Heart left ventricle (tissue), 16 donors: ENCODE results near the gene DHH. TPM values are rescaled to one million over a fixed set of nuclear protein-coding genes. Genes with fewer than 3 reads are reported as not detected.

Source experiments
- ATAC-seq, 4 donors: fragments of 200-7000 bp; cut with Tn5 transposase; one replicate each; pipeline ENCODE4 v1.9.1; 2020 to 2022; ENCODE audit warnings: moderate library complexity in 4 of 4, mild to moderate bottlenecking in 3 of 4, moderate number of reproducible peaks in 1 of 4
- DNase-seq, 5 donors: peaks; one replicate each; pipeline ENCODE4 v3.0.0-alpha.2; 2020
- H3K27ac ChIP-seq, 12 donors: fragments of 200-600 bp; sonication (generic) in 4 of 12; one replicate each; pipeline versions ENCODE4 v1.5.0 to v1.8.0; 2016 to 2022; ENCODE audit warnings: mild to moderate bottlenecking in 2 of 12
- H3K27me3 ChIP-seq, 9 donors: fragments of 200-600 bp; sonication (generic) in 2 of 9; one replicate each; pipeline versions ENCODE4 v1.5.1 to v1.8.0; 2016 to 2022; ENCODE audit warnings: mild to moderate bottlenecking in 3 of 9
- H3K36me3 ChIP-seq, 9 donors: fragments of 200-600 bp; sonication (generic) in 2 of 9; one replicate each; pipeline versions ENCODE4 v1.5.0 to v1.8.0; 2018 to 2022; ENCODE audit warnings: mild to moderate bottlenecking in 2 of 9
- H3K4me1 ChIP-seq, 12 donors: fragments of 200-600 bp; sonication (generic) in 4 of 12; one replicate each; pipeline versions ENCODE4 v1.5.0 to v1.8.0; 2016 to 2022; ENCODE audit warnings: mild to moderate bottlenecking in 3 of 12
- H3K4me3 ChIP-seq, 12 donors: fragments of 200-600 bp; sonication (generic) in 4 of 12; one replicate each; pipeline versions ENCODE4 v1.5.0 to v1.8.0; 2017 to 2022; ENCODE audit warnings: mild to moderate bottlenecking in 9 of 12, moderate library complexity in 4 of 12
- H3K9me3 ChIP-seq, 12 donors: fragments of 200-600 bp; sonication (generic) in 4 of 12; one replicate each; pipeline versions ENCODE4 v1.5.0 to v1.8.0; 2016 to 2022; ENCODE audit warnings: mild to moderate bottlenecking in 1 of 12
- POLR2A ChIP-seq, 2 donors: fragments of 450-650 bp; IDR thresholded peaks; one replicate each; pipeline ENCODE4 v1.6.1; 2017; ENCODE audit warnings: antibody characterized with exemption in 2 of 2, mild to moderate bottlenecking in 2 of 2, moderate library complexity in 2 of 2
- WGBS, 4 donors: extraction: QIAGEN DNeasy Blood & Tissue Kit in 2 of 4; methylation state at CpG; one replicate each; pipeline versions ENCODE4 v1.1.5 to v1.1.7; 2013 to 2018; 5-methylcytosine and 5-hydroxymethylcytosine counted together
- intact Hi-C, 10 donors: fragments of 100-400 bp; cut with DNase I; formaldehyde crosslinking; loops; one replicate each; pipeline versions ENCODE4 v1.11.1 to v1.14.2; 2022
- long read RNA-seq, 3 donors: library from polyadenylated mRNA; unstranded; transcript quantifications; one replicate each; pipeline ENCODE4 v2.0.0, GENCODE V29; 2020 to 2021
- polyA plus RNA-seq, 2 donors: library from polyadenylated mRNA; stranded (reverse); fragments of 200-250 nt; gene quantifications; one replicate each; pipeline ENCODE4 v1.2.3, GENCODE V29; 2013
- total RNA-seq, 9 donors: library from RNA; depleted of rRNA in 2 of 9; stranded (reverse); fragments of >200 nt in 2 of 9; fragmentation: NEBNext Ultra II Directional in 3 of 9; extraction: Animal tissue kit (Norgen Biotek cat#: 25700) in 3 of 9; gene quantifications; one replicate each; pipeline versions ENCODE4 v1.1.0 to v1.2.4, GENCODE V29; 2016 to 2023
- TF ChIP-seq, protein P1 (sequence below), 12 donors: fragments of 200-600 bp; sonication (generic) in 4 of 12; IDR thresholded peaks; one replicate each; pipeline versions ENCODE4 v1.5.0 to v1.8.0; 2018 to 2022; ENCODE audit warnings: antibody characterized with exemption in 12 of 12, mild to moderate bottlenecking in 5 of 12
- donor health status: ischemic (EF 13 %, LVEDD 7.1; RV severe dilation, severe dysfunction).
- donor health status: healthy with polysubstance abuse.
- donor health status: DM: no; HTN: yes; CAD: no.
- donor health status: DM: no; HTN: no; CAD: no.
- donor health status: ischemic (EF 25% LVEDD 6.9; RV normal size, moderate dysfunction).
- donor health status: ischemic (EF 25% LVEDD 5.7; RV mildly dilated, moderate dysfunction).
- donor health status: healthy.
- donor health status: DM: yes; HTN: yes; CAD: no.
- donor health status: ischemic (EF 35%, LVEDD 5.7; RV mildly dilated, moderate dysfunction).
- donor health status: nonischemic (EF 11% LVEDD 7.7; RV severe dilation, severe dysfunction).
- donor health status: DM: yes; HTN: yes; CAD: no.
- donor health status: PGD.
- donor health status: ischemic (EF 29% LVEDD 5.4; RV normal size, mild dysfunction).
- donor health status: nonischemic (EF 23%, LVEDD 6.1; RV moderate dilation, normal function).

The DHH gene
- total RNA-seq (1 to 10 TPM in 1 of 9 donors, under 1 TPM in 8; 0.34 to 1.5 (median 0.76) TPM), polyA plus RNA-seq (1 to 10 TPM in 1 of 2 donors, under 1 TPM in 1; 0.38 to 1.0 TPM)
- long read RNA-seq, donor 1 = 0 reads
- long read RNA-seq, donor 2 = 0 reads
- long read RNA-seq, donor 3 = 0 reads

DNA sequence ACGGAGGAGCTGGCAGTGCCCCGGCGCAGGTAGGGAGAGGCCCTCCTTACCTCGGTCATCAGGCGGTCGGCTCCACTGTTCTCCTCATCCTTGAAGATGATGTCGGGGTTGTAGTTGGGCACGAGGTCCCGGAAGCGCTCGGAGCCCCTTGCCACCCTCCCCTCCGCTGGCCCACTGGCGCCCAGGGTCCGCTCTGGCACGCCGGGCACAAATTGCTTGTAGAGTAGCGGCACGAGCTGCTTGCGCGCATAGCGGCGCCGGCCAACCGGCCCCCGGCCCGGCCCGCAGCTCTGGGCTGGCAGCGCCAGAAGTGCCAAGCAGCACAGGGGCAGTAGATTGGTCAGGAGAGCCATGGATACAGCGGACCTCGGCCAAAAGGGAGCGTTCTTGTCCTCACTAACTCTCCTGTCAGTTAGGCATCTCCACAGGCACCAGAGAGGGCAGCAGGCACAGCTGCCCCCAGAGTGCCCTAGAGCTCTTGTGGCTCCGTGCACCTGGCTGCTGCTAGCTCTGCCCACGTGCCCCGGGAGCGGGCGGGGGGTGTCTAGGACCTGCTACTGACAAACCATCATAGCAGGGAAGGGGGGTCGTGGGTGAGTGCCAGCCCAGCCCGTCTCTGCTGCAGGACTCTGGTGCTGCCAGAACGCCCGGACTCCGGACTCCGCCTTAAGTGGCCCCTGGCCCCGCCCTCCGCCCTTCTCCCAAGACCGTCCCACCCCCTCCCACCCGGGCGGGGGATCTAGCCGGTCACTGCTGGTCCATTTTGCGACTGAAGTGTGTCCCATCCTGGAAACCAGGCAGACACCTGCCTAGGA is at the start of gene DHH:
Gene DHH, minus strand, starts transcription at position 642 of the 815 bp plus-strand sequence. Its CDS starts 289 bp downstream, at position 353.
- TF ChIP-seq, protein P1, sequence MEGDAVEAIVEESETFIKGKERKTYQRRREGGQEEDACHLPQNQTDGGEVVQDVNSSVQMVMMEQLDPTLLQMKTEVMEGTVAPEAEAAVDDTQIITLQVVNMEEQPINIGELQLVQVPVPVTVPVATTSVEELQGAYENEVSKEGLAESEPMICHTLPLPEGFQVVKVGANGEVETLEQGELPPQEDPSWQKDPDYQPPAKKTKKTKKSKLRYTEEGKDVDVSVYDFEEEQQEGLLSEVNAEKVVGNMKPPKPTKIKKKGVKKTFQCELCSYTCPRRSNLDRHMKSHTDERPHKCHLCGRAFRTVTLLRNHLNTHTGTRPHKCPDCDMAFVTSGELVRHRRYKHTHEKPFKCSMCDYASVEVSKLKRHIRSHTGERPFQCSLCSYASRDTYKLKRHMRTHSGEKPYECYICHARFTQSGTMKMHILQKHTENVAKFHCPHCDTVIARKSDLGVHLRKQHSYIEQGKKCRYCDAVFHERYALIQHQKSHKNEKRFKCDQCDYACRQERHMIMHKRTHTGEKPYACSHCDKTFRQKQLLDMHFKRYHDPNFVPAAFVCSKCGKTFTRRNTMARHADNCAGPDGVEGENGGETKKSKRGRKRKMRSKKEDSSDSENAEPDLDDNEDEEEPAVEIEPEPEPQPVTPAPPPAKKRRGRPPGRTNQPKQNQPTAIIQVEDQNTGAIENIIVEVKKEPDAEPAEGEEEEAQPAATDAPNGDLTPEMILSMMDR (IDR thresholded peaks at IDR 0.05) = no peak
- no peak for TF ChIP-seq POLR2A (IDR thresholded peaks at IDR 0.05)
- intact Hi-C loops = loop anchor here in 1 of 10 donors (2.0 kb wide), 1 partner anchor 34 kb away; no protein-coding TSS in a partner anchor
- ATAC-seq (peak in 3 of 4 donors; percentile 22 to 35 (median 34)), DNase-seq (peak; percentile 44 to 75 (median 52))
- 2 to 5% (median 3%) methylated on average over 28 to 49 of the region's 49 CpGs for WGBS, 4 donors
- Histone ChIP-seq H3K4me1 (peaks cover 10 to 60% (median 50%) of the 10 kb centered on the region in 12 donors), H3K27me3 (peaks cover 0 to 56% (median 30%) of the 10 kb centered on the region in 9 donors), H3K9me3 (no peaks in the 10 kb centered on the region), H3K36me3 (peaks cover 0 to 38% (median 33%) of the 10 kb centered on the region in 9 donors), H3K4me3 (peak within 1 kb of the TSS in 11 of 12 donors; percentile 2 to 52 (median 39)), H3K27ac (peak within 1 kb of the TSS in 3 of 12 donors; percentile 10 to 56 (median 27))

DNA sequence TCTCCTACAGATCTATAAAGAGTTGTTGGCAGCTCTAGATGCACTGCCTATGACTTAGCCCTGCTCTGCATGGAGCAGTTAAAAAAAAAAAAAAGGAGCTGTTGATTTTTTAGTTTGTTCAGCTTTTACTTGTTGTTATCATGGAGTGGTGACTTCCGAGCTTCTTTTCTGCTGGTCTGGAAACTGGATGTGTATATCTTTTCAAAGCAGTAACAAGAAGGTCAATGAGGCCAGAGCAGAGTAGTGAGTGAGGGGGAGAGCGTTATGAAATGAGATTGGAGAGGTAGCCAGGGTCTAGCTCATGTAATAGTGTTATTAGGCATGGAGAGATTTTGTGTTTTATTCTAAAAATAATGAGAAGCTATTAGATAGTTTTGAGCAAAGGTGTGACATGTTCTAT is 49.8 kb upstream of the DHH start:
- no peaks in the 10 kb centered on the region for H3K27me3 ChIP-seq
- no peak for DNase-seq
- no peak overlapping the region for H3K27ac ChIP-seq
- intact Hi-C loops = no loop called here
- WGBS, 4 donors = 70 to 85% (median 77%) methylated on average over 2 of the region's 2 CpGs
- TF ChIP-seq, protein P1 (IDR thresholded peaks at IDR 0.05) = no peak
- no peak for TF ChIP-seq POLR2A (IDR thresholded peaks at IDR 0.05)
- H3K36me3 ChIP-seq = no peaks in the 10 kb centered on the region
- no peak overlapping the region for H3K4me3 ChIP-seq
- no peaks in the 10 kb centered on the region for H3K4me1 ChIP-seq
- ATAC-seq = no peak
- H3K9me3 ChIP-seq = no peaks in the 10 kb centered on the region

DNA sequence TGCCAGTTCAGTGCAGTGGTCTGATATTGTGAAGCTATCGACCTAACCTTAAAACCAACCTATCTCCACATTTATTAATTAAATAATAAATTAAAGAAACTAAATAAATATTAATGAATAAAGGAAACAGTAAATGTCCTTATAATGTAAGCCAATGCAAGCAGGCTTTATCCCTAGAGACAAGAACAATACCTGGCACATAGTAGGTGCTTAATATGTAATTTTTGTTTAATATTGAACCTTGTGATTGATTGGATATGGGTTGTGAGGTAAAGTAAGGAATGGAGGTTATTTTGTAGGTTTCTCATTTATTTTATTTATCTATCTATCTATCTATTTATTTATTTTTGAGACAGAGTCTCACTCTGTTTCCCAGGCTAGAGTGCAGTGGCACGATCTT is 44.4 kb upstream of the DHH start:
- Histone ChIP-seq H3K4me1 (no peaks in the 10 kb centered on the region), H3K4me3 (no peak overlapping the region), H3K36me3 (no peaks in the 10 kb centered on the region), H3K27me3 (no peaks in the 10 kb centered on the region), H3K9me3 (no peaks in the 10 kb centered on the region), H3K27ac (no peak overlapping the region)
- ATAC-seq = no peak
- intact Hi-C loops = loop anchor here in 2 of 10 donors (5.0 kb wide), 2 partner anchors 38 to 43 kb away; no protein-coding TSS in a partner anchor
- TF ChIP-seq, protein P1 (IDR thresholded peaks at IDR 0.05) = no peak
- TF ChIP-seq POLR2A (IDR thresholded peaks at IDR 0.05) = no peak
- DNase-seq = no peak
- 91 to 95% (median 93%) methylated on average over 2 of the region's 2 CpGs for WGBS, 4 donors

DNA sequence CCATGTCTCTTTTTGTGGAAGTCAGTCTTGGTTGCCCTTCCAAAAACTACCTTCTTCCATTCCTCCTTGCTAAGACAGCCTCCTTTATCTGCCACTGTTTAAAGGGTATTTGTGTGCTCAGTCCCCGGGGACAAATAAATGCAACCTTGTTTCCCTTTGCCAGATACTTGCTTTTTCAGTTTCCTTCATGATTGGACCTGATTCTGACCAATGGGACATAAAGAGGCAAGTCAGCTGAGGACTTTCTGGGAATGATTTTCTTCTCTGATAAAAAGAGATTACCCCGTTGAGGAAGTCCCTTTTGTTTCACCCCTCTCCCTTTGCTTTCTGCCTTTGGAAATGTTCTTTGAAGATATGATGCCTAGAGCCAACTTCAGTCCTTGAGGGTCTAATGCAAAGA is 44.0 kb upstream of the DHH start:
- no peak for ATAC-seq
- Histone ChIP-seq H3K9me3 (no peaks in the 10 kb centered on the region), H3K27me3 (no peaks in the 10 kb centered on the region), H3K27ac (no peak overlapping the region), H3K4me3 (no peak overlapping the region), H3K4me1 (peaks cover 0 to 4% (median 0%) of the 10 kb centered on the region in 12 donors), H3K36me3 (no peaks in the 10 kb centered on the region)
- TF ChIP-seq POLR2A (IDR thresholded peaks at IDR 0.05) = no peak
- TF ChIP-seq, protein P1 (IDR thresholded peaks at IDR 0.05) = no peak
- DNase-seq = no peak
- WGBS, 4 donors = 45 to 56% (median 50%) methylated on average over 2 of the region's 2 CpGs
- intact Hi-C loops = loop anchor here in 2 of 10 donors (5.0 kb wide), 2 partner anchors 39 to 44 kb away; no protein-coding TSS in a partner anchor
